Thymus (tissue), 11 donors: ENCODE data around the gene ZNF491. TPM values are rescaled to one million over a fixed set of nuclear protein-coding genes. Genes with fewer than 3 reads are reported as not detected.
A peak's percentile ranks its signal among the peaks of the same experiment; 100 is the strongest.
"Not testable (repeated sequence)": the region's sequence is repeated elsewhere in the genome, so short reads cannot be mapped to it uniquely, and the experiment has no call there.

Experiments used
- DNase-seq, 9 donors: peaks; one replicate each; pipeline ENCODE4 v3.0.0-alpha.2; 2013; ENCODE audit warnings: low spot score in 9 of 9, low read depth in 6 of 9, missing footprints in 1 of 9
- H3K27ac ChIP-seq, 2 donors: one replicate each; pipeline ENCODE4 v1.5.1; 2013; ENCODE audit warnings: control low read depth in 1 of 2, low read depth in 1 of 2, low read length in 1 of 2, mild to moderate bottlenecking in 1 of 2, moderate library complexity in 1 of 2
- H3K27me3 ChIP-seq, 2 donors: one replicate each; pipeline ENCODE4 v1.5.1; 2013; ENCODE audit warnings: low read length in 1 of 2; ENCODE audit not compliant: control insufficient read depth in 2 of 2, insufficient read depth in 1 of 2
- H3K36me3 ChIP-seq, 2 donors: one replicate each; pipeline ENCODE4 v1.5.1; 2013; ENCODE audit warnings: low read length in 1 of 2, mild to moderate bottlenecking in 1 of 2, moderate library complexity in 1 of 2; ENCODE audit not compliant: control insufficient read depth in 2 of 2, insufficient read depth in 2 of 2
- H3K4me1 ChIP-seq, 2 donors: one replicate each; pipeline ENCODE4 v1.5.1; 2013; ENCODE audit warnings: low read length in 2 of 2; ENCODE audit not compliant: control insufficient read depth in 2 of 2, insufficient read depth in 2 of 2
- H3K4me3 ChIP-seq, 2 donors: one replicate each; pipeline ENCODE4 v1.5.1; 2013; ENCODE audit warnings: low read length in 2 of 2, control low read depth in 1 of 2, mild to moderate bottlenecking in 1 of 2
- H3K9me3 ChIP-seq, 2 donors: one replicate each; pipeline ENCODE4 v1.5.1; 2013; ENCODE audit warnings: low read length in 1 of 2, mild to moderate bottlenecking in 1 of 2; ENCODE audit not compliant: control insufficient read depth in 2 of 2, insufficient read depth in 1 of 2
- WGBS: extraction: QIAGEN DNeasy Blood & Tissue Kit; methylation state at CpG from one replicate; pipeline ENCODE4 v1.1.7; 2013; 5-methylcytosine and 5-hydroxymethylcytosine counted together
- polyA plus RNA-seq: library from polyadenylated mRNA; stranded (reverse); fragments of 200-250 nt; gene quantifications from one replicate; pipeline ENCODE4 v1.2.3, GENCODE V29; 2013
- total RNA-seq: library from RNA; stranded (reverse); fragments of 120-200 nt; gene quantifications from one replicate; pipeline ENCODE4 v1.2.4, GENCODE V29; 2013
- donor health status: healthy.

The ZNF491 gene
- total and polyA plus RNA-seq, 2 donors = 3.5 to 4.8 TPM

DNA sequence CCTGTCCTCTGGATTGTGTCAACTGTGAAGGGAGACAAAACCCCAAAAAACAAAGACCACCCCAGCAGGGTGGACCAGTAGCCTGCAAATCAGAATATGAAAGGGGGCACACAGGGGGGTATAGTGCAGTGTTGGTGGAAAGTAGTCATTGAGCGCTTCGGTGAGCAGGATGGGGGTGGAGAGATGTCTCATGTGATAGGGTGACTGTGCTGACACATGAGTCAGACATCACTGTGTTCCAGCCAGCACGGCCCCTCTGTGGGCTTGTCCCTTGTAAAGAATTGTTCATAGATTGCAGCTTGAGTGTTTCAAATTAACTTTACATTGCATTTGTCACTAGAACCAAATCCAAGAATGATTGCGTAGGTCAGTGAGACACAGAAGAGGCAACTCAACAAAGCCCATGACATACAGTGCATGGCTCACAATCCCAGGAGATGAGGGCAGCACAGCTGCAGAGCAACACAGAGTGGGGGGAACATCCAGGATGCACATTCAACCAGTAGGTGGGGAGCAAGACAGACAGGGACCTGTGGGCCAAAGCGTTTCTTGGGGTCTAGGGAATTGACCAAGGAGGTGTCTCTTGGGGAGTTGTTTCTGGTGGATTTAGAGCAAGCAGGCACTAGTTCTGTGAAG is 23.3 kb downstream of the ZNF491 start:
- DNase-seq = no peak
- H3K4me3 ChIP-seq = no peak overlapping the region
- no peak overlapping the region for H3K27ac ChIP-seq
- H3K27me3 ChIP-seq = no peaks in the 10 kb centered on the region
- peaks cover 7 to 9% of the 10 kb centered on the region in 2 donors for H3K36me3 ChIP-seq
- H3K4me1 ChIP-seq = no peaks in the 10 kb centered on the region
- H3K9me3 ChIP-seq = peaks cover 0 to 7% of the 10 kb centered on the region in 2 donors
- WGBS = 98% methylated on average over 5 of the region's 5 CpGs

DNA sequence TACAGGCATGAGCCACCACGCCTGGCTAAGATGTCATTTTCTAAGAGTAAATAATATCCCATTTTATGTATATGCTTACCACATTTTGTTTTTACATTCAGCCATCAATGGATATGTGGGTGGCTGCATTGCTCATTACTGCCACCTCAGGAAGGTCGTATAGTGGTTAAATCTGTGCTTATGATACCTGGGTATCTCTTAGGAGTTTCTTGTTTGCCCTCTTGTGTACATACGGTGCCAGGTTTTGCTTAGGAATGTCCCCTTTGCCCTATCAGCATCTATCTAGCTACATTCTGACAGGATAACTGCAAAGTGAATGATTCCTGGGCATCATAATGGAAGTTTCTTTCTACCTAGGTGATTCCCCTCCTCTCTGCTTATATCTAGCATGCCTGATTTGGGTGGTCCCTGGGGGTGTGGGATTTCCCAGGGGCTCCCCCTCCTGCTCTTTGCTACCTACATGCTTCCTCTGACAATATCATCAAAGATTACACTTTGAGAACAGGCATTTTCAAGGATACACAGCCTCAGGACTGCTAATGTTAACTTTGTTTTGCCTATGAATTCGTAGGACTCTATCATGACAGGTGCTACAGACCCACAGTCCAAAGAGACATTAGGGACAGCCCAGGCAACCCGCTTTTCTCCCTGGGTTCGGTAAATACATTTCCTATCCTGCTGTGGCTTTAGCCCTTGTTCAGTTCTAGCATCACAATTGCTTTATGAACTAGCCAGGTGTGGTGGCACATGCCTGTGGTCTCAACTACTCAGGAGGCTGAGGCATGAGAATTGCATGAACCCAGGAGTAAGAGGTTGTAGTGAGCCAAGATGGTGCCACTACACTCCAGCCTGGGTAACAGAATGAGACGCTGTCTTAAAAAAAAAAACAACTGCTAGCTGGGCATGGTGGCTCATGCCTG is 30.9 kb downstream of the ZNF491 start:
- not testable (repeated sequence) for H3K4me3 ChIP-seq, H3K4me1 ChIP-seq, H3K27me3 ChIP-seq, DNase-seq, H3K27ac ChIP-seq
- H3K9me3 ChIP-seq = peaks cover 12 to 14% of the 10 kb centered on the region in 2 donors
- H3K36me3 ChIP-seq = peaks cover 31% of the 10 kb centered on the region in 2 donors
- WGBS = 96% methylated on average over 7 of the region's 7 CpGs

DNA sequence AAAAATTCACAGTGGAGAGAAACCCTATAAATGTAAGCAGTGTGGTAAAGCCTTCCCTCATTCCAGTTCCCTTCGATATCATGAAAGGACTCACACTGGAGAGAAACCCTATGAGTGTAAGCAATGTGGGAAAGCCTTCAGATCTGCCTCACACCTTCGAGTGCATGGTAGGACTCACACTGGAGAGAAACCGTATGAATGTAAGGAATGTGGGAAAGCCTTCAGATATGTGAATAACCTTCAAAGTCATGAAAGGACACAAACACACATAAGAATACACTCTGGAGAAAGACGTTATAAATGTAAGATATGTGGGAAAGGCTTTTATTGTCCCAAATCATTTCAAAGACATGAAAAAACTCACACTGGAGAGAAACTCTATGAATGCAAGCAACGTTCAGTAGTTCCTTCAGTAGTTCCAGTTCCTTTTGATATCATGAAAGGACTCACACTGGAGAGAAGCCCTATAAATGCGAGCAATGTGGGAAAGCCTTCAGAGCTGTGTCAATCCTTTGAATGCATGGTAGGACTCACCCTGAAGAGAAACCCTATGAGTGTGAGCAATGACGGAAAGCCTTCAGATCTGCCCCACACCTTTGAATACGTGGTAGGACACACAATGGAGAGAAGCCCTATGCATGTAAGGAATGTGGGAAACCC is 34.1 kb downstream of the ZNF491 start:
- H3K27ac ChIP-seq = no peak overlapping the region
- no peak for DNase-seq
- peaks cover 14 to 20% of the 10 kb centered on the region in 2 donors for H3K9me3 ChIP-seq
- H3K36me3 ChIP-seq = peaks cover 31 to 33% of the 10 kb centered on the region in 2 donors
- no peaks in the 10 kb centered on the region for H3K27me3 ChIP-seq
- no peaks in the 10 kb centered on the region for H3K4me1 ChIP-seq
- no peak overlapping the region for H3K4me3 ChIP-seq
- 98% methylated on average over 8 of the region's 8 CpGs for WGBS

DNA sequence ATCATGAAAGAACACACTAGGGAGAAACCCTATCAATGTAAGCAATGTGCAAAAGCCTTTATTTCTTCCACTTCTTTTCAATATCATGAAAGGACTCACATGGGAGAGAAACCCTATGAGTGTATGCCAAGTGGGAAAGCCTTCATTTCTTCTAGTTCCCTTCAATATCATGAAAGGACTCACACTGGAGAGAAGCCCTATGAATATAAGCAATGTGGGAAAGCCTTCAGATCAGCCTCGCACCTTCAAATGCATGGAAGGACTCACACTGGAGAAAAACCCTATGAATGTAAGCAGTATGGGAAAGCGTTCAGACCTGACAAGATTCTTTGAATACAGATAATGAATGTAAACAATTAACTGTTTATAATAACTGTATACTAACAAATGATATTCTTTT is 35.2 kb downstream of the ZNF491 start:
- H3K27me3 ChIP-seq = no peaks in the 10 kb centered on the region
- no peaks in the 10 kb centered on the region for H3K4me1 ChIP-seq
- peaks cover 31 to 33% of the 10 kb centered on the region in 2 donors for H3K36me3 ChIP-seq
- no peak overlapping the region for H3K27ac ChIP-seq
- DNase-seq = no peak
- peaks cover 14 to 19% of the 10 kb centered on the region in 2 donors for H3K9me3 ChIP-seq
- H3K4me3 ChIP-seq = no peak overlapping the region
- over 99% methylated on average over 2 of the region's 2 CpGs for WGBS

DNA sequence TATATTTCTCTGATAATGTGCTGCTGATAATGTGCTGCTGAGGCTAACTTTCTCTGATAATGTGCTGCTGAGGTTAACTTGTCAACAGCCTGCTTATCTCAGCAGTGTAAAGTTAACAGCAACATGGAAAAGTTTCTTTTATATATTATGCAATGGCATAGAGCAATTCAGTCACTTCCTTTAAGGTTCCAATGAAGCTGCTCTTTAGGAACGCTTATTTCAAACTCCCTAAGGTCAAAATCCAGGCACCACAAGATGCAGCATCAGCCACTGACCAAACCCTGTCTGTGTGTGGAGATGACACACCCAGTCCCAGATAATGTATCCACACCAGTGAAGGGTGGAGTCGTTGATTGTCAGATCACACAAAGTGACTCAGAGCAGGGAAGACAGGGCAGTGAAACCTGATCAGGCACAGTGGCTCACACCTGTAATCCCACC is 37.3 kb downstream of the ZNF491 start:
- H3K27ac ChIP-seq, DNase-seq, H3K27me3 ChIP-seq, H3K4me3 ChIP-seq, H3K4me1 ChIP-seq: not testable (repeated sequence)
- 94% methylated on average over 2 of the region's 2 CpGs for WGBS
- peaks cover 21 to 27% of the 10 kb centered on the region in 2 donors for H3K36me3 ChIP-seq
- peaks cover 14 to 15% of the 10 kb centered on the region in 2 donors for H3K9me3 ChIP-seq

DNA sequence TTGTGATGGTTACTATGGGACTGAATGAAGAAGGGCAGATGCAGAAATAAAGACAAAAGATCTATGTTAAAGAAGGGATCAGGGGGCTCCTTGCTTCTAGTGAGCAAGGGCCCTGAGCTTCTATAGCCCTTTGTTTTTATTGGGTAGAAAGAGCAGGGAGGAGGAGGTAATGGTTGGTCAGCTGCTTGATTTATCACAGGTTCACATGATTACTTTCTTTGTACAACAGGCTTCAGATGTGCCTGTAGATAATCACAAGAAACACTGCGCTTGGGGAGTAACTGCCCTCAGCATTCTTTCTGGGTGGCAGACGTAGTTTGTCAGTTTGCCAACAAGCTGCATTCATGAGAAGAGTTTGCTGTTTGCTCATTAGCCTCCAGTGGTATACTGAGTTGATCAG is 45.4 kb downstream of the ZNF491 start:
- Histone ChIP-seq H3K27me3 (no peaks in the 10 kb centered on the region), H3K9me3 (no peaks in the 10 kb centered on the region), H3K4me3 (no peak overlapping the region), H3K4me1 (peaks cover 7 to 8% of the 10 kb centered on the region in 2 donors), H3K27ac (no peak overlapping the region), H3K36me3 (no peaks in the 10 kb centered on the region)
- 94% methylated on average over 2 of the region's 2 CpGs for WGBS
- no peak for DNase-seq

DNA sequence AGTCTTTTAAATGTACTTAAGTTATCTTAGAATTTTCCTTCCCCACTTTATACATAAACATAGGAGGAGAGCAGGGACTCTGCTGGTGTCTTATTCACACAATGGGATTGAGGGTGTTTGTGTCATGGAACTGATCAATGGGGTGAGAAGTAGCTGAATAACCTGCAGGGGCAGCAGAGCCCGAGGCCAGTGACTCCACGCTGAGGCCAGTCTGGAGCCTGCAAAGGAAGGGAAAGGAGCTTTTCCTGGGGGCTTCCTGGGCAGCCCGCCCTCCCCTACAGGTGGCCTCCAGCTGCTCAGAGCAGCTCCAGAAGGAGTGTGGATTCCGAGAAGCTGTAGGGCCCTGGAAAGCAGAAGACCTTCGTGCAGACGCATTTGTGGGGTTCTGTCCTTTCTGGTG is 49.3 kb downstream of the ZNF491 start:
- H3K36me3 ChIP-seq, H3K27ac ChIP-seq, H3K27me3 ChIP-seq, H3K4me3 ChIP-seq, DNase-seq: not testable (repeated sequence)
- Histone ChIP-seq H3K4me1 (peaks cover 9 to 15% of the 10 kb centered on the region in 2 donors), H3K9me3 (peaks cover 0 to 13% of the 10 kb centered on the region in 2 donors)
- 89% methylated on average over 6 of the region's 6 CpGs for WGBS

DNA sequence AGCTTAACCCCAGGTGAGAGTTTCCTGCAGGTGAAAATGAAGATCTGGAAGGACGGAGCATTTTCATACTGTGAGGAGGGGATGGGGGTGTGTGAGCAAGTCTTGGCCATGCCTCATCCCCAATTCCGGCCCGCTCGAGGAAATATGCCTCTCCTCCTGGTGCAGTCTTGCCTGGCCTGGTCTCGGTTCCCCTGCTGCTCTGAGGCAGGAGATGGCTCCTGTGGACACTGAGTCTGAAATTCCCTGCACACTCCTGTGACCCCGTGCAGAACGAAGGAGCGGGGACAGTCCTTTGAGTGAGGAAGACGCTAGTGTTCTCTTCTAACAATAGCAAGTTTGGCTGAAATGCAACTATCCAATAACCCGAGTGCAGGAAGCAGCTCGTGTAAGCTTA is 49.9 kb downstream of the ZNF491 start:
- H3K4me3 ChIP-seq = peak overlapping the region; percentile 58 to 83
- H3K36me3 ChIP-seq = peaks cover 3 to 14% of the 10 kb centered on the region in 2 donors
- peaks cover 9 to 15% of the 10 kb centered on the region in 2 donors for H3K4me1 ChIP-seq
- peak overlapping the region; percentile 77 to 91 for H3K27ac ChIP-seq
- H3K27me3 ChIP-seq = no peaks in the 10 kb centered on the region
- H3K9me3 ChIP-seq = peaks cover under 1 to 19% of the 10 kb centered on the region in 2 donors
- WGBS = 50% methylated on average over 11 of the region's 11 CpGs
- DNase-seq = no peak
